MCF 10A (cell line): ENCODE data around the gene CDH10. TPM values are rescaled to one million over a fixed set of nuclear protein-coding genes. Genes with fewer than 3 reads are reported as not detected.

Experiments
- BruUV-seq: library from RNA; stranded (reverse); fragments of 400-500 nt; replicated peaks from 2 replicates; lab custom pipeline; 2021; lab: Mats Ljungman, UMichigan
- CTCF ChIA-PET: fragments of 300-600 bp; sonication (Branson Sonifier 250); formaldehyde crosslinking; extraction: SDS; loops from one replicate; lab custom pipeline; 2021; ENCODE audit warnings: antibody characterized with exemption, inconsistent platforms; lab: Yijun Ruan, JAX
- POLR2A ChIA-PET: fragments of 300-600, 350-650 bp; sonication (Branson Sonifier 250); formaldehyde crosslinking; extraction: SDS; loops from one replicate; lab custom pipeline; 2020; ENCODE audit warnings: antibody characterized with exemption, inconsistent platforms; lab: Yijun Ruan, JAX
- DNase-seq: peaks from one replicate; pipeline ENCODE4 v3.0.0-alpha.2; 2018; ENCODE audit not compliant: unreplicated experiment
- H3K27ac Mint-ChIP-seq: one replicate; pipeline ENCODE4 v1.8.0; 2022; ENCODE audit warnings: mild to moderate bottlenecking, low read depth, mixed read lengths; ENCODE audit not compliant: unreplicated experiment
- H3K27me3 Mint-ChIP-seq: one replicate; pipeline ENCODE4 v1.8.0; 2022; ENCODE audit warnings: mixed read lengths; ENCODE audit not compliant: insufficient read depth, unreplicated experiment
- H3K36me3 Mint-ChIP-seq: one replicate; pipeline ENCODE4 v1.8.0; 2022; ENCODE audit warnings: mild to moderate bottlenecking, moderate library complexity, mixed read lengths; ENCODE audit not compliant: insufficient read depth, unreplicated experiment
- H3K4me1 Mint-ChIP-seq: one replicate; pipeline ENCODE4 v1.8.0; 2022; ENCODE audit warnings: mixed read lengths; ENCODE audit not compliant: insufficient read depth, unreplicated experiment
- H3K4me3 Mint-ChIP-seq: one replicate; pipeline ENCODE4 v1.8.0; 2022; ENCODE audit warnings: mild to moderate bottlenecking, moderate library complexity, mixed read lengths; ENCODE audit not compliant: unreplicated experiment
- H3K9me3 Mint-ChIP-seq: one replicate; pipeline ENCODE4 v1.8.0; 2022; ENCODE audit warnings: mixed read lengths; ENCODE audit not compliant: unreplicated experiment
- CTCF ChIP-seq: fragments of 200-600 bp; IDR thresholded peaks from one replicate; pipeline ENCODE4 v1.8.0; 2022; ENCODE audit warnings: antibody characterized with exemption, mild to moderate bottlenecking; ENCODE audit not compliant: unreplicated experiment
- intact Hi-C: fragments of 100-400 bp; cut with micrococcal nuclease; formaldehyde crosslinking; loops from 2 replicates; pipeline ENCODE4 v1.14.1; 2022
- total RNA-seq: library from RNA; stranded (reverse); gene quantifications from 2 replicates; pipeline ENCODE4 v1.2.3, GENCODE V29; 2022

The CDH10 gene
- total RNA-seq, 1 experiment from 2014 or later: 0.33 TPM

- Mint-ChIP-seq H3K27ac (no peak overlapping the region), H3K36me3 (no peaks in the 10 kb centered on the region), H3K27me3 (no peaks in the 10 kb centered on the region), H3K9me3 (no peaks in the 10 kb centered on the region), H3K4me3 (no peak overlapping the region), H3K4me1 (no peaks in the 10 kb centered on the region)
- TF ChIP-seq CTCF: no peak
- CTCF ChIA-PET: interaction anchor here (0.5 to 0.7 kb wide), 2 partner anchors 17 to 1063 kb away, joined by 3 read pairs; no protein-coding TSS in a partner anchor
- BruUV-seq: no TSS peak
- intact Hi-C loops: no loop called here
- POLR2A ChIA-PET: no interaction called here
- peak; percentile 10 for DNase-seq
These were observed 170.1 kb downstream of the CDH10 start for GRCh38 chr5:24474685-24475084.

GRCh38 chr5:24472518-24472917 lies 172.3 kb downstream of the CDH10 start:
- Mint-ChIP-seq H3K9me3 (no peaks in the 10 kb centered on the region), H3K4me3 (no peak overlapping the region), H3K27me3 (no peaks in the 10 kb centered on the region), H3K4me1 (no peaks in the 10 kb centered on the region), H3K27ac (no peak overlapping the region), H3K36me3 (no peaks in the 10 kb centered on the region)
- intact Hi-C loops: no loop called here
- no peak for DNase-seq
- no TSS peak for BruUV-seq
- no peak for TF ChIP-seq CTCF
- CTCF ChIA-PET: interaction anchor here (0.6 to 0.7 kb wide), 2 partner anchors 42 to 519 kb away, joined by 3 read pairs; no protein-coding TSS in a partner anchor
- POLR2A ChIA-PET: no interaction called here

GRCh38 chr5:24444414-24444813 lies 200.4 kb downstream of the CDH10 start:
- CTCF ChIA-PET: interaction anchor here (0.6 to 1.3 kb wide), 3 partner anchors 8 to 11 kb away, joined by 3 to 6 read pairs (median 3); no protein-coding TSS in a partner anchor
- Mint-ChIP-seq H3K27me3 (no peaks in the 10 kb centered on the region), H3K27ac (no peak overlapping the region), H3K9me3 (no peaks in the 10 kb centered on the region), H3K36me3 (no peaks in the 10 kb centered on the region), H3K4me1 (peaks cover 6% of the 10 kb centered on the region), H3K4me3 (no peak overlapping the region)
- no peak for DNase-seq
- intact Hi-C loops: loop anchor here (2.0 to 10.0 kb wide), 2 partner anchors 198 to 560 kb away; no protein-coding TSS in a partner anchor
- no TSS peak for BruUV-seq
- no peak for TF ChIP-seq CTCF
- POLR2A ChIA-PET: no interaction called here

GRCh38 chr5:24439465-24439864 lies 205.3 kb downstream of the CDH10 start:
- no peaks in the 10 kb centered on the region for H3K9me3 Mint-ChIP-seq
- no peaks in the 10 kb centered on the region for H3K36me3 Mint-ChIP-seq
- no peak overlapping the region for H3K4me3 Mint-ChIP-seq
- TF ChIP-seq CTCF: no peak
- CTCF ChIA-PET: interaction anchor here (0.6 kb wide), 1 partner anchor 18 kb away, joined by 3 read pairs; no protein-coding TSS in a partner anchor
- no peaks in the 10 kb centered on the region for H3K27me3 Mint-ChIP-seq
- DNase-seq: no peak
- POLR2A ChIA-PET: no interaction called here
- intact Hi-C loops: no loop called here
- H3K4me1 Mint-ChIP-seq: no peaks in the 10 kb centered on the region
- BruUV-seq: no TSS peak
- H3K27ac Mint-ChIP-seq: no peak overlapping the region
